GM12891 (cell line): ENCODE measurements around the gene DHRSX.
A peak's percentile ranks its signal among the peaks of the same experiment; 100 is the strongest.
"Not testable (repeated sequence)": the region's sequence is repeated elsewhere in the genome, so short reads cannot be mapped to it uniquely, and the experiment has no call there.

Experiments used
- DNase-seq: peaks from one replicate; pipeline ENCODE4 v3.0.0; 2011; ENCODE audit warnings: low spot score; ENCODE audit not compliant: insufficient read length
- FAIRE-seq: peaks from 2 replicates; lab custom pipeline; 2011; peaks lifted over from hg19 to GRCh38; lab: Jason Lieb, UNC
- PAX5 ChIP-seq: IDR thresholded peaks from 2 replicates; pipeline ENCODE4 v1.6.1; 2011; ENCODE audit warnings: low read length, moderate library complexity, mild to moderate bottlenecking; ENCODE audit not compliant: insufficient read depth, severe bottlenecking
- POLR2A ChIP-seq: IDR thresholded peaks from 2 replicates; pipeline ENCODE4 v1.6.1; 2011; ENCODE audit warnings: low read depth, low read length, control low read depth
- POLR2AphosphoS5 ChIP-seq: IDR thresholded peaks from 2 replicates; pipeline ENCODE4 v1.6.1; 2011; ENCODE audit warnings: low read depth, low read length, control low read depth
- POU2F2 ChIP-seq: IDR thresholded peaks from 2 replicates; pipeline ENCODE4 v1.6.1; 2011; ENCODE audit warnings: low read depth, mild to moderate bottlenecking, control low read depth, low read length, moderate library complexity
- SPI1 ChIP-seq: IDR thresholded peaks from 2 replicates; pipeline ENCODE4 v1.6.1; 2011; ENCODE audit warnings: low read depth, low read length, control low read depth
- TAF1 ChIP-seq: IDR thresholded peaks from 2 replicates; pipeline ENCODE4 v1.6.1; 2011; ENCODE audit warnings: low read depth, low read length, control low read depth

DHRSX gene

DNA sequence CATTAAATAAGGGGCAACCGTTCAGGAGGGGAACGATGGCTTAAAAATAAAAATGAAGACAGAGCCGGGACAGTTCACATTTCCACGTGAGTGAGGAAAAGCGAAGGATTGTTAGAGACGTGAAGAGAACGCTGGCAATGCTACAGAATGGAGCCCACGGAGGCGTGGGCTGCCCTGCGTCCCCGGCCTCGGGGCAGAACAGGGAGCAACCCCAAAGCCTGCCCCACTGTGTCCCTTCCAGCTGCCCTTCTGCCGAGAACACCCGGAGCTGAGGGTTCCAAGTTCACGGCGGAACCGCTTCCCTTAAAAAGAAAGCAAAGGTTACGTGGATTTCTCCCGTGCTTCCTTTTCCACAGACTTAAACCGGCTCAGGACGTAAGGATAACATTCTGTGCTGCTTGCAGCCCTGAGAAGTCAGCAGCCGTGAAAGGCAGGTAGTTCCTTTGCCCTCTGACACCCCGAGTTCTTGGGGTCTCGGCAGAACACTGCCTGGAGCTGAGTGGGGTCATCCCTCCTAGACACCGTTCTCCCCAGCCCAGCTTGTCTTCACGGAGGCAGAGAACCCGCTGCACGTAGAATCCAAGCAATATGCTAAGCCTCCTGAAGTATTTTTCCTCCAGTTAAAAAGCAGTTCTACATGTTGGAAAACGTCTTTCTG, 14.2 kb downstream of the DHRSX start:
- DNase-seq (no peak), FAIRE-seq (no peak)
- TF ChIP-seq SPI1 (no peak), TAF1 (no peak), POU2F2 (no peak), PAX5 (no peak), POLR2AphosphoS5 (no peak), POLR2A (no peak)

DNA sequence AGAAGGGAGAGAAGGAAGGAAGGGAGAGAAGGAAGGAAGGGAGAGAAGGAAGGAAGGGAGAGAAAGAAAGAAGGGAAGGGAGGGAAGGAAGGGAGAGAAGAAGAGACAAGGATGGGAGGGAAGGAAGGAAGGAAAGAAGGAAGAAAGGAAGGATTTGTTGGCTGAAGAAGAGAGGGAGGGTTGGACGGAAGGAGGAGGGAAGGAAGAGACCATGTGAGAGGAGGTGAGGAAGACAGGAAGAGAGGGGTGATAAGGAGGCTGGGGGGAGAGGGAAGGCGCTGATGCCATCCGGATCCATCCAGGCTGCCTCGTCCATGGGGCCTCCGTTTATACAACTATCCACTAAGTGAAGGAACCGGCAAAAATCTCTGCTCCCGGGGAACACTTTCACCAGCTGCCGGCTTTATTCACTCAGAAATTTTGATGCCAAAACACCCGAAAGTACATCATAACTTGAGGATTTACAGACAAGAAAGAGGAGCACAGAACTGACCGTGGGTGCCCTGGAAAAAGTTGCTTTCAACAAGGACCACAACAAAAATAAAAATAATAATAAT, 14.9 kb downstream of the DHRSX start:
- FAIRE-seq (no peak), DNase-seq (no peak)
- TF ChIP-seq POLR2AphosphoS5 (no peak), PAX5 (no peak), POU2F2 (no peak), POLR2A (no peak), SPI1 (no peak), TAF1 (no peak)

DNA sequence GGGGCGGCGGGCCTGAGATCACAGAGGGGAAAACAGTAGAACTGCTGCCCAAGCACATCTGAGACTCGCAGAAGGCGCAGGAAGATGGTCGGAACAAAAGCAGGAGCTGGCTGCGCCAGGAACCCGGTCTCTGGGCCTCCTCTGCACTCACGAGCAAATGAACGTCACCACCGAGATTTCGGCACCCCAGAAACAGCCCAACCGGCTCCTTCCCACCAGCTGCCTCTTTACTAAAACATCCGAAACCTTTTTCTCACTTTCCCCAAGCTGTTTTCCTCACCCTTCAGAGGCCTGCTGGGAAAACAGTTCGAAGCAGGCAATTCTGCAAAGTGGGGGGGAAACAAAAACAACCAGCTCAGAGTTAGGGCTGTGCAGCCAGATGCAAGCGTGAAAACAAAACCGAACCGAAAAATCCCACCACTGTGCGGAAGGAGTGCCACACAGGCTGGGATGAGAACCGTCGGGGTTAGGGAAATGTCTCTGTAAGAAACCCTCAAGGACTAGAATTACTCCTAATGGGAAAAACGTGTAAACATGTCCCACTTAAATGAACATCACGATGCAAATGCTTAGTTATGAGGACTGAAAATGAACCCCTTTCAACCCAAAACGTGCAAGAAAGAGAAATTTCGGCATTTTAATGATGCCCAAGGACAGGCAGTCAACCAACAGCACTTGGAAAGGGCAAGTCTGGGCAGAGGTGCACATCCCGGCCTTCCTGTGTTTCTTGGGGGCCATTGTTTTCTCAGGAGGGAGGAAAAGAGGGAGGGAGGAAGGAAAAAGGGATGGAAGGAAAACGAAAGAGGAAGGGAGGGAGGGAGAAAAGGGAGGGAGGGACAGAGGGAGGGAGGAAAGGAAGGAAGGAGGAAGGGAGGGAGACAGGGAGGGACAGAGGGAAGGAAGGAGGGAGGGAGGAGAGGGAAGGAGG, 15.8 kb downstream of the DHRSX start:
- TF ChIP-seq PAX5 (no peak), POU2F2 (no peak)
- no peak for DNase-seq
- no peak for FAIRE-seq

DNA sequence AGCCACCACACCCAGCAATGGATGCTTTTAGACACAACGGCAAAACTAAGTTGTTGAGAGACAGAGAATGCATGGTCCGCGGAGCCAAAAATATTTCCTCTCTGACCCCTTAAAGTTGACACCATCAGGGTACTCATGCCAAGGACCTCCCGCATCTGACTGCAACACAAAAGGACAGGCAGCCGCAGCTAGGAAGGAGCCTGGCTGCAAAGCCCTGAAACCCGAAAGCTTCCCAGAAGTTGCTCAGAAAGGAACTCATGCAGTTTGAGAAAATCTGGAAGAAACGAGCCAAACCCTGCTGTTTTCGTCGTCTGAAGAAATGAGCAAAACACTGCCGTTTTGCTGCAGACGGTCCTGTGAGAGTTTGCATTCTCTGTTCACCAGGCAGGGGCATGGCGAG, 16.5 kb downstream of the DHRSX start:
- TF ChIP-seq TAF1 (no peak), POLR2AphosphoS5 (no peak), POU2F2 (no peak), SPI1 (no peak), PAX5 (no peak), POLR2A (no peak)
- FAIRE-seq, result no peak
- DNase-seq, result no peak

DNA sequence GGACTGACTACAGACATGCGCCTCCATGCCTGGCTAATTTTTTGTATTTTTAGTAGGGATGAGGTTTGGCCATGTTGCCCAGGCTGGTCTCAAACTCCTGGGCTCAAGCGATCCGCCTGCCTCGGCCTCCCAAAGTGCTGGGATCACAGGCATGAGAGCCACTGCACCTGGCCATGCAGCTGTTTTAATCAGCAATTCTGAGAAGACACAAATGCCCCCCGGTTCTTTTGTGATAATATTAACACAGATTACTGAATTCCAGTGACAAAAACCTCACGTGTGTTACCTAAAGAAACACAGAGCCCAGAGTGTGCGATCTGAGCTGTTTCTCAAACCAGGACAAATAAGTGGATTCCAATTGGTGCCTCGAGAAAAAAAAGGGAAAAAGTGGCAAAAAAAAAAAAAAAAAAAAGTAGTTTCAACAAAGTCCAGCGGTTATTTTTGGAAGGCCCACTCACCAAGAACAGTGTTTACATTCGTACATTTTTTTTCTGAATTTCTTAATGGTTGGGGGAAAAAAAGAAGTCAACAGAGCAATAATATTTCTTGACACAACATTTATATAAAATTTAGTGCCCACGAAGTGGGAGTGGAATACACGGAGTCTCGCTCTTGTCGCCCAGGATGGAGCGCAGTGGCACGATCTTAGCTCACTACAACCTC, 17.2 kb downstream of the DHRSX start:
- no peak for TF ChIP-seq TAF1
- TF ChIP-seq PAX5, result no peak
- TF ChIP-seq POU2F2, result no peak
- no peak for TF ChIP-seq POLR2AphosphoS5
- TF ChIP-seq POLR2A, result no peak
- no peak for TF ChIP-seq SPI1
- DNase-seq, result no peak
- FAIRE-seq, result no peak

DNA sequence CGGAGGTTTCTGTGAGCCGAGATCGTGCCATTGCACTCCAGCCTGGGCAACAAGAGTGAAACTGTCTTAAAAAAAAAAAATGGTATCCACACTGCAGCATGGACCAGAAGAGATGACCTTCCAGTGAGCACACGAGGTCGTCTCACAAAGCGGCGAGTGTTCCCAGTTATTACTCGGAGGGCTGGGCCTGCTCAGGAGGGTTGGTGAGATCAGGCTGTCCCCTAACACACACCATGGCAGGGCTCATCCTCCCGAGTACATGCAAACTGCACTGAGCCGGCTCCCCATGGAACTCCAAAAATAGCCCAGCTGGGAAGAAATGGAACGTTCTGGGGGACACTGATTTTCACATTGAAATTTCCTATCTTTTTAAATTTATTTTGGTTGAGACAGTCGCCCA, 19.2 kb downstream of the DHRSX start:
- not testable (repeated sequence) for FAIRE-seq, DNase-seq

DNA sequence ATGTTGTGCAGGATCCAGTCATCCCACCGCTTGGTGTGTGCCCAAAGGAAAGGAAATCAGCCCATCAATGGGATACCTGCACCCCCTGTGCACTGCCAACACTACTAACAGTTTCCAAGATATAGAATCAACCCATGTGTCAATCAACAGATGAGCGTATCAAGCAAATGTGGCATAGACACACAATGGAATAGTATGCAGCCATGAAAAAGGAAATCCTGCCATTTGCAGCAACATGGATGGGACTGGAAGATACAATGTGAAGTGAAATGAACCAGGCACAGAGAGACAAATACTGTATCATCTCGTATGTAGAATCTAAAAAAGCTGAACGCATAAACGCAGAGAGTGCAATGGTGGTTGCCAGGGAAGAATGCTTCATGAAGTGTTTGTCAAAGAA, 20.8 kb downstream of the DHRSX start:
- FAIRE-seq, result peak; percentile 80
- DNase-seq, result not testable (repeated sequence)

DNA sequence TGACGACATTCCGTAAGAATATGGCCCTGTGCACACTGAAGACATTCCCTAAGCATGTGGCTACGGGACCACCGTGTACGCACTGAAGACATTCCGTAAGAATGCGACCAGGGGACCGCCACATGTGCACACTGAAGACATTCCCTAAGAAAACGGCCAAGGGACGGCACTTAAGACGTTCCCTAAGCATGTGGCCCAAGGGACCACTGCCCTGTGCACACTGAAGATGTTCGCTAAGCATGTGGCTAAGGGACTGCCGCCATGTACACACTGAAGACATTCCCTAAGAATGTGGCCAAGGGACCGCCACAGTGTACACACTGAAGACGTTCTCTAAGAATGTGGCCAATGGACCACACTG, 21.4 kb downstream of the DHRSX start:
- TF ChIP-seq PAX5 (no peak), POLR2AphosphoS5 (no peak), POLR2A (no peak), SPI1 (no peak), TAF1 (no peak), POU2F2 (no peak)
- FAIRE-seq, result no peak
- no peak for DNase-seq

DNA sequence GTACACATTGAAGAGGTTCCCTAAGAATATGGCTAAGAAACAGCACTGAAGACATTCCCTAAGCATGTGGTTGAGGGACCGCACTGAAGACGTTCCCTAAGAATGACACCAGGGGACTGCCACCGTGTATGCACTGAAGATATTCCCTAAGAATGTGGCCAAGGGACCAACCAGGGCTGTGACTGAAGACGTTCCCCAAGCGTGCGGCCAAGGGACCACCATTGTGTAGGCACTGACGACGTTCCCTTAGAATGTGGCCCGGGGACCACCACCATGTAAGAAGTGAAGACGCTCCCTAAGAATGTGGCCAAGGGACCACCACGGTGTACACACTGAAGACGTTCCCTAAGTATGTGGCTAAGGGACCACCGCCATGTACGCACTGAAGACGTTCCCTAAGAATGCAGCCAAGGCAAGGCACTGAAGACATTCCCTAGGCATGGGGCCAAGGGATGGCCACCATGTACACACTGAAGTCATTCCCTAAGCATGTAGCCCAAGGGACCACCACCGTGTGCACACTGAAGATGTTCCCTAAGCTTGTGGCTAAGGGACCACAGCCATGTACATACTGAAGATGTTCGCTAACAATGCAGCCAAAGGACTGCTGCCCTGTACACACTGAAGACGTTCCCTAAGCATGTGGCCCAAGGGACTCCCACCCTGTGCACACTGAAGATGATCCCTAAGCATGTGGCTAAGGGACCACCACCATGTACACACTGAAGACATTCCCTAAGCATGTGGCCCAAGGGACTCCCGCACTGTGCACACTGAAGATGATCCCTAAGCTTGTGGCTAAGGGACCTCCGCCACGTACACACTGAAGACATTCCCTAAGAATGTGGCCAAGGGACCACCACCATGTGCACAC, 22.0 kb downstream of the DHRSX start:
- FAIRE-seq (peak; percentile 76), DNase-seq (no peak)
- TF ChIP-seq TAF1, result no peak
- no peak for TF ChIP-seq POLR2A
- TF ChIP-seq PAX5, result no peak
- TF ChIP-seq SPI1, result no peak
- no peak for TF ChIP-seq POU2F2
- TF ChIP-seq POLR2AphosphoS5, result no peak

DNA sequence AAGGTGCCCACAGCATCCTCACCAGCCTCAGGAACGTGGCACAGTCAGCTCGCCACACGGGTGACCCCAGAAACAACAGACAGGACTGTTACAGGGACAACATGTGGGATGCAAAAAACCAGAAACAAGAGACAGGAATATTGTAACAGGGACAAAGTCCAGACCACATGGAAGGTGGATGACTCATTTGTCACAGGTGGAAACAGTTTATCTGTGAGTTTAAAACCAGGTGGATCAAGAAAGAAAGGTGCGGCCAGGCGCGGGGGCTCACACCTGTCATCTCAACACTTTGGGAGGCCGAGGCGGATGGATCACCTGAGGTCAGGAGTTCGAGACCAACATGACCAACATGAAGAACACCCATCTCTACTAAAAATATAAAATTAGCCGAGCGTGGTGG, 23.5 kb downstream of the DHRSX start:
- not testable (repeated sequence) for FAIRE-seq, DNase-seq
